GM18870 (cell line): ENCODE results near the gene DHX57.
"Not testable (repeated sequence)": the region's sequence is repeated elsewhere in the genome, so short reads cannot be mapped to it uniquely, and the experiment has no call there.

Experiments
- ATAC-seq: cut with Tn5 transposase; IDR thresholded peaks from one replicate; pipeline ENCODE4 v1.9.1; 2021; ENCODE audit warnings: moderate library complexity; ENCODE audit not compliant: unreplicated experiment

Gene DHX57

GRCh38 chr2:38797953-38798352, 77.8 kb downstream of the DHX57 start:
- no peak for ATAC-seq

- ATAC-seq: no peak
Measured at GRCh38 chr2:38797250-38797676, 78.5 kb downstream of the DHX57 start.

GRCh38 chr2:38795016-38795415, 80.7 kb downstream of the DHX57 start:
- not testable (repeated sequence) for ATAC-seq

- no peak for ATAC-seq
Measured at GRCh38 chr2:38794235-38794946, 81.3 kb downstream of the DHX57 start.

- ATAC-seq: no peak
Measured at GRCh38 chr2:38793511-38793910, 82.2 kb downstream of the DHX57 start.

GRCh38 chr2:38792751-38793150, 83.0 kb downstream of the DHX57 start:
- no peak for ATAC-seq

GRCh38 chr2:38792321-38792720, 83.4 kb downstream of the DHX57 start:
- not testable (repeated sequence) for ATAC-seq

GRCh38 chr2:38791744-38792143, 84.0 kb downstream of the DHX57 start:
- ATAC-seq: no peak

GRCh38 chr2:38789691-38790090, 86.0 kb downstream of the DHX57 start:
- ATAC-seq: no peak

GRCh38 chr2:38788306-38788705, 87.4 kb downstream of the DHX57 start:
- no peak for ATAC-seq

GRCh38 chr2:38783586-38783985, 92.1 kb downstream of the DHX57 start:
- ATAC-seq: no peak

GRCh38 chr2:38778687-38779082, 97.0 kb downstream of the DHX57 start:
- no peak for ATAC-seq

- no peak for ATAC-seq
Measured at GRCh38 chr2:38776531-38776930, 99.2 kb downstream of the DHX57 start.

- ATAC-seq: no peak
Measured at GRCh38 chr2:38775921-38776225, 99.9 kb downstream of the DHX57 start.

GRCh38 chr2:38775097-38775920, 100.4 kb downstream of the DHX57 start:
- ATAC-seq: no peak

- ATAC-seq: no peak
Measured at GRCh38 chr2:38771632-38772031, 104.1 kb downstream of the DHX57 start.

- ATAC-seq: no peak
Measured at GRCh38 chr2:38765551-38765950, 110.2 kb downstream of the DHX57 start.

GRCh38 chr2:38765149-38765548, 110.6 kb downstream of the DHX57 start:
- ATAC-seq: no peak

GRCh38 chr2:38763728-38764127, 112.0 kb downstream of the DHX57 start:
- no peak for ATAC-seq

- ATAC-seq: no peak
Measured at GRCh38 chr2:38763228-38763627, 112.5 kb downstream of the DHX57 start.

GRCh38 chr2:38755891-38756290, 119.8 kb downstream of the DHX57 start:
- not testable (repeated sequence) for ATAC-seq

GRCh38 chr2:38754506-38754905, 121.2 kb downstream of the DHX57 start:
- ATAC-seq: no peak
